SK-MEL-5 (cell line): ENCODE data around the gene HAVCR1. TPM values are rescaled to one million over a fixed set of nuclear protein-coding genes. Genes with fewer than 3 reads are reported as not detected.
"Not testable (repeated sequence)": the region's sequence is repeated elsewhere in the genome, so short reads cannot be mapped to it uniquely, and the experiment has no call there.

Experiments
- DNase-seq: peaks from one replicate; pipeline ENCODE4 v3.0.0-alpha.2; 2016; ENCODE audit warnings: low read depth, low spot score
- in situ Hi-C: cut with HindIII; loops from 2 replicates; pipeline ENCODE4 v1.10.0; 2016; ENCODE audit warnings: low sequenced_read_pairs, high pct_unique_total_duplicates, low pct_unique_long_range_greater_than_20kb
- total RNA-seq: library from RNA; depleted of rRNA; stranded (reverse); fragments of >200 nt; shearing (Covaris generic); gene quantifications from 2 replicates; pipeline ENCODE4 v1.2.3, GENCODE V29; 2014; rRNA removed

Gene HAVCR1
- total RNA-seq, 1 experiment from 2014 or later: not detected

GRCh38 chr5:157024208-157024959 is 34.5 kb downstream of the HAVCR1 start:
- no peak for DNase-seq
- in situ Hi-C loops: no loop called here

- no peak for DNase-seq
- in situ Hi-C loops: no loop called here
Observed at GRCh38 chr5:157022024-157022423, 36.9 kb downstream of the HAVCR1 start.

GRCh38 chr5:157020511-157021222 is 38.2 kb downstream of the HAVCR1 start:
- in situ Hi-C loops: no loop called here
- DNase-seq: no peak

- in situ Hi-C loops: no loop called here
- DNase-seq: no peak
Observed at GRCh38 chr5:157020002-157020401, 38.9 kb downstream of the HAVCR1 start.

- DNase-seq, in situ Hi-C loops: not testable (repeated sequence)
Observed at GRCh38 chr5:157014143-157014542, 44.8 kb downstream of the HAVCR1 start.

GRCh38 chr5:157006262-157006661 is 52.7 kb downstream of the HAVCR1 start:
- in situ Hi-C loops: no loop called here
- no peak for DNase-seq

GRCh38 chr5:157004893-157005551 is 53.9 kb downstream of the HAVCR1 start:
- DNase-seq: no peak
- in situ Hi-C loops: no loop called here

GRCh38 chr5:156991714-156992113 is 67.2 kb downstream of the HAVCR1 start:
- in situ Hi-C loops: no loop called here
- no peak for DNase-seq

- DNase-seq: no peak
- in situ Hi-C loops: no loop called here
Observed at GRCh38 chr5:156984064-156984463, 74.9 kb downstream of the HAVCR1 start.

GRCh38 chr5:156981481-156981880 is 77.4 kb downstream of the HAVCR1 start:
- no peak for DNase-seq
- in situ Hi-C loops: no loop called here

Other genes with a start within 250 kb of the HAVCR1 start
- 0.08 and 0.11 TPM in 2 replicates for gene PPP1R2B, start 208.8 kb downstream of the HAVCR1 start, total RNA-seq
- not detected in 2 replicates for gene TIMD4, start 95.9 kb downstream of the HAVCR1 start, total RNA-seq
- not detected in 2 replicates for gene HAVCR2, start 49.9 kb upstream of the HAVCR1 start, total RNA-seq
- 16.3 and 17.7 TPM in 2 replicates for gene MED7, start 83.7 kb upstream of the HAVCR1 start, total RNA-seq
- gene GARIN3, start 107.1 kb upstream of the HAVCR1 start, total RNA-seq: not detected in 2 replicates
- gene ITK, start 121.7 kb upstream of the HAVCR1 start, total RNA-seq: 20.6 and 22.2 TPM in 2 replicates
- gene CYFIP2, start 207.0 kb upstream of the HAVCR1 start, total RNA-seq: 10.1 and 11.0 TPM in 2 replicates